Measurements from ENCODE around the gene SH3BGRL3.
"Not testable (repeated sequence)": the region's sequence is repeated elsewhere in the genome, so short reads cannot be mapped to it uniquely, and the experiment has no call there.

The SH3BGRL3 gene

GRCh38 chr1:26318338-26319064 lies 38.6 kb downstream of the SH3BGRL3 start:
- no peak for FAIRE-seq

GRCh38 chr1:26320896-26321295 lies 41.0 kb downstream of the SH3BGRL3 start:
- no peak for FAIRE-seq

GRCh38 chr1:26321315-26322041 lies 41.6 kb downstream of the SH3BGRL3 start:
- FAIRE-seq, result peak; percentile 12

- no peak for FAIRE-seq
Measured at GRCh38 chr1:26322042-26322331, 42.1 kb downstream of the SH3BGRL3 start.

GRCh38 chr1:26323382-26323781 lies 43.5 kb downstream of the SH3BGRL3 start:
- no peak for FAIRE-seq

GRCh38 chr1:26324550-26324949 lies 44.7 kb downstream of the SH3BGRL3 start:
- no peak for FAIRE-seq

GRCh38 chr1:26327956-26328362 lies 48.1 kb downstream of the SH3BGRL3 start:
- FAIRE-seq, result no peak

GRCh38 chr1:26328597-26328996 lies 48.7 kb downstream of the SH3BGRL3 start:
- no peak for FAIRE-seq

GRCh38 chr1:26329380-26329779 lies 49.5 kb downstream of the SH3BGRL3 start:
- not testable (repeated sequence) for FAIRE-seq

- no peak for FAIRE-seq
Measured at GRCh38 chr1:26330276-26330675, 50.4 kb downstream of the SH3BGRL3 start.

Measured in endometrium (tissue), 2 donors.